ENCODE data around the gene C4orf50. TPM values are rescaled to one million over a fixed set of nuclear protein-coding genes. Genes with fewer than 3 reads are reported as not detected.

C4orf50 gene
- total RNA-seq, 4 donors from 2014 or later, result not detected

Other genes with a start within 250 kb of the C4orf50 start
- under 1 TPM in 2 of 4 donors, not detected in 2; 0.64 to 0.76 TPM for gene CRMP1, start 125.3 kb downstream of the C4orf50 start, total RNA-seq
- under 1 TPM in 1 of 4 donors, not detected in 3; 0.24 TPM for gene JAKMIP1, start 182.1 kb upstream of the C4orf50 start, total RNA-seq

Measured in suprapubic skin (tissue), 4 donors.